HuH-7 (cell line): ENCODE measurements around the gene C9orf43.

ENCODE experiments used
- DNase-seq: peaks from one replicate; pipeline ENCODE4 v3.0.0; 2011; ENCODE audit warnings: low spot score

Gene C9orf43

GRCh38 chr9:113465599-113466140 lies 55.1 kb downstream of the C9orf43 start:
- no peak for DNase-seq

GRCh38 chr9:113467183-113467582 lies 56.6 kb downstream of the C9orf43 start:
- no peak for DNase-seq

- no peak for DNase-seq
Measured at GRCh38 chr9:113468716-113469448, 58.3 kb downstream of the C9orf43 start.

GRCh38 chr9:113471143-113471542 lies 60.6 kb downstream of the C9orf43 start:
- DNase-seq, result no peak

- DNase-seq, result no peak
Measured at GRCh38 chr9:113471566-113471965, 61.0 kb downstream of the C9orf43 start.

GRCh38 chr9:113472199-113472598 lies 61.7 kb downstream of the C9orf43 start:
- no peak for DNase-seq

GRCh38 chr9:113474360-113475028 lies 63.9 kb downstream of the C9orf43 start:
- DNase-seq, result no peak

- no peak for DNase-seq
Measured at GRCh38 chr9:113475031-113475430, 64.5 kb downstream of the C9orf43 start.

GRCh38 chr9:113475992-113476391 lies 65.4 kb downstream of the C9orf43 start:
- no peak for DNase-seq

- DNase-seq, result no peak
Measured at GRCh38 chr9:113476511-113476916, 66.0 kb downstream of the C9orf43 start.

GRCh38 chr9:113477058-113477457 lies 66.5 kb downstream of the C9orf43 start:
- no peak for DNase-seq

GRCh38 chr9:113477661-113478060 lies 67.1 kb downstream of the C9orf43 start:
- DNase-seq, result no peak

GRCh38 chr9:113479174-113479621 lies 68.7 kb downstream of the C9orf43 start:
- no peak for DNase-seq
